ENCODE results near the gene NUCKS1.
A peak's percentile ranks its signal among the peaks of the same experiment; 100 is the strongest.

NUCKS1 gene

GRCh38 chr1:205750138-205751035 lies at the start of gene NUCKS1:
Gene NUCKS1, minus strand, starts transcription at chr1:205750182. Its CDS starts 209 bp downstream, at chr1:205749973.
- DNase-seq, result peak; percentile 99

GRCh38 chr1:205798577-205798976 lies 48.6 kb upstream of the NUCKS1 start:
- no peak for DNase-seq

DNA sequence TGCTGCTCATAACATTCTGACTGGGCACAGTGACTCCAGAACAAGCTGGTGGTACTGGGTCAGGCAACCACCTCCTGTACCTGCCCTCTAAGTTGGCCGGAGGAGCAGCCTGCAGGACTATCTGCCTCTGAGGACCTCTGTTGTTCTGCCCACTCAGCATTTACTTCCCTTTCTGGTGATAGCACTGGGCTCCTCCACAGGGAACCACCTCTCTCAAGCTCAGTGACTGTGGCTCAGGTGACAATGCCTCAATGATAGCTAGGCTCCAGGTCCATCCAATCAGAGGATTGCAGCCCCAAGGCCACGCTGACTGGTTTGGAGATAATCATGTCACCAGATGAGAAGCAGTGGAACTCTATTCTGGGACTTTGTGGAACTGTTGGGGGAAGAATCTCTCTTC lies 47.2 kb upstream of the NUCKS1 start:
- DNase-seq, result no peak

GRCh38 chr1:205794011-205794730 lies 44.2 kb upstream of the NUCKS1 start:
- no peak for DNase-seq

GRCh38 chr1:205792961-205793673 lies 43.1 kb upstream of the NUCKS1 start:
- DNase-seq, result no peak

- no peak for DNase-seq
Observed at GRCh38 chr1:205792481-205792881, 42.5 kb upstream of the NUCKS1 start.

- DNase-seq, result no peak
Observed at GRCh38 chr1:205791568-205792180, 41.7 kb upstream of the NUCKS1 start.

- no peak for DNase-seq
Observed at GRCh38 chr1:205787287-205787916, 37.4 kb upstream of the NUCKS1 start.

GRCh38 chr1:205786601-205787000 lies 36.6 kb upstream of the NUCKS1 start:
- no peak for DNase-seq

GRCh38 chr1:205785446-205785845 lies 35.5 kb upstream of the NUCKS1 start:
- DNase-seq, result no peak

- no peak for DNase-seq
Observed at GRCh38 chr1:205783904-205784303, 33.9 kb upstream of the NUCKS1 start.

DNA sequence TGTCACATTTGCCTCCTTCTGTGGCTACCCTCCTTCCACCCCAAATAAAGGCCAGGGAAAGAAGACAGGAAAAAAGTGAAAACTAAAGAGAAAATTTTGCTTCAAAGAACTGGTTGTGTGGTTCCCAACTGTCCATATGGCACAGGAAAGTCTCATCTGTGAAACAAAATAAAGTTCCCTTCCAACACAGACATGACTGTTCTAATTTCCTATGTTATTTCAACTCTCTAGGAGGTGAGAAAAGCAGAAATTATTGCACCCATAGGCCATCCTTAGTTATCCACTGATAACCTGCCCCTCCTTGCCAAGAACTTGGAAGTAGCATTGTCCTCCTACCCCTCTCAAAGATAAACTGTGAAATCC lies 33.4 kb upstream of the NUCKS1 start:
- DNase-seq, result no peak

GRCh38 chr1:205782627-205783432 lies 32.8 kb upstream of the NUCKS1 start:
- no peak for DNase-seq

GRCh38 chr1:205780335-205780734 lies 30.4 kb upstream of the NUCKS1 start:
- DNase-seq, result no peak

- no peak for DNase-seq
Observed at GRCh38 chr1:205777994-205778393, 28.0 kb upstream of the NUCKS1 start.

- no peak for DNase-seq
Observed at GRCh38 chr1:205775717-205776056, 25.7 kb upstream of the NUCKS1 start.

GRCh38 chr1:205775015-205775716 lies 25.2 kb upstream of the NUCKS1 start, which contains the start of gene RAB29:
Gene RAB29, minus strand, starts transcription at chr1:205775482. Its CDS starts 526 bp downstream, at chr1:205774956.
- no peak for DNase-seq

DNA sequence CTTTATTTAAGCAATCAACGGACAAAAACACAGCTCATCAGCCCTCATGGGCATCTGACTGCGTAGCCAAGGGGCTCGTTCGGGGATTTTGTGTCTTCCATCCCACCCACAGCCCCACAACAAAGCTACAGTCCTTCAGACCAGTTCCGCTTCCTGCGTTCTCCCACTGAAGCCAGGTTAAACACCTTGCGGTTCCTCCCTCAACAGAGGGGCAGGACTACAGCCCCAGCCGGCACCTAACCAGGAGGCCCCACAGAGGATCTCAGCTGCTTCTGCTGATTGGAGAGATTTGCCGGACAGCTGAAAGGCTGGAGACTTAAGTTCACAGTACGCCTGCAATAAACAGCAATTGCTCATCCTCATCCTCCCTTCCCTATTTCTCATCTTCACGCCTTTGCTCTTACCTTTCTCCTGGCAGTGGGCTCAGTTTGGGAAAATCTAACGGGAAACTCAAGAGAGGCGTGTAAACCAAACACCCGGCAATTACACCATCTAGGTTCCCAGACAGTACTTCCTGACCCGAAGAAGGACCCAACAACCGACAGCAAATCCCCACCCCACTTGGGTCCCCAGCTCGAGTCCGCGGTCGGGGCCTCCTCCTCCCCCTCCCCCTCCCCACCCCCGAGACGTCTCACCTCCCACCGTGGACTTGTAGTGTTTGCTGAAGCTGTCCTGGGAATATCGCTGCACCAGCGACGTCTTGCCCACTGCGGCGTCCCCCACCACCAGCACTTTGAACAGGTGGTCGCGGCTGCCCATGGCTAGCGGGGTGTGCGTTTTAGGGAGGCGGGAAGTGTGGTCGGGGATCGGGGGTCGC lies 24.4 kb upstream of the NUCKS1 start:
- no peak for DNase-seq

DNA sequence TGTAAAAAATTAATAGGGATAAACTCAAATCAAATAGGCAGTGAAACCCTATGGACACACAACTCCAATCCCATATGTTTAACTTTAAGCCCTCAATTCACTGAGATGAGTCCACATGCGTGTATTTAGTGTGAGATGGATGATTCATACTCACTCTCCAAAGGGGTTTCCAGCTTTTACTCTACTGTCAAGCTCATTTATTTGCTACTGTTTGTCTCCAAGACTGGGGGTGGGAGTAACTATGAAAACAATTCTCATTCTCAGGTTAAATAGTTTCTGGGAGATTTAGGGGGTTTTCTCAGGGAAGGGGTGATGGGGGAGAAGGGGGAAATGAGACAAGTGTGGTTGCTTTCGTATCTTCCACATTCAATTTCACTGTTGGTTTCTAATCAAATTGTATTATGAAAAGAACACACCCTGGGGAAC lies 22.6 kb upstream of the NUCKS1 start:
- no peak for DNase-seq

DNA sequence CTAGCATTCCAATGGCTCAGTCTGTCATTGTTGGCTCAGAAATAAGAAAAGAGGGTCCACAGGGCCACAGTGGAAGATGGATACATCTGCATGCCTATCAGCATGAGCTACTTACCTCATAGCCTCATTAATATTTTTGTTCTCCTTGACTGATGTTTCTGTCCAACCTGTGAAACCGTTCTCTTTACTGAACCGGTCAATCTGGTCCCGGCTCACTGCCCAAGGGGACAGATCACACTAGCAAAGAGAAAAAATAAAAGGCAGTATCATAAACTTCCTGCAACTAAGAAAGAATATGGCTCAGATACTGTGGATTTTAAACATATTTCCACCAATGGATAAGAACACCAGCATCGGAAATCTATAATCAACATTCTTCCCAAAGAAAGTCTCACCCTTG lies 20.6 kb upstream of the NUCKS1 start:
- no peak for DNase-seq

Measured in NCI-H2081 treated with DMSO at 0.1 percent for 48 hours (cell line).